Brain microvascular endothelial cell (primary cell): Measurements from ENCODE around the gene UCK2.

Source experiments
- DNase-seq: peaks from one replicate; pipeline ENCODE4 v3.0.0-alpha.2; 2020
- H3K27ac ChIP-seq: fragments of 250-450 bp; sonication (Bioruptor Pico); 2 replicates; pipeline ENCODE4 v1.5.1; 2020; ENCODE audit warnings: mild to moderate bottlenecking, moderate library complexity
- H3K27me3 ChIP-seq: fragments of 250-450 bp; sonication (Bioruptor Pico); replicated peaks from 2 replicates; pipeline ENCODE4 v1.5.1; 2020; ENCODE audit warnings: mild to moderate bottlenecking
- H3K36me3 ChIP-seq: fragments of 250-450 bp; sonication (Bioruptor Pico); replicated peaks from 2 replicates; pipeline ENCODE4 v1.5.1; 2020; ENCODE audit warnings: mild to moderate bottlenecking
- H3K4me3 ChIP-seq: 2 replicates; pipeline ENCODE4 v1.5.1; 2011; ENCODE audit warnings: low read depth, mild to moderate bottlenecking, control low read depth, low read length, moderate library complexity
- in situ Hi-C: cut with HindIII; loops from 2 replicates; pipeline ENCODE4 v1.10.0; 2017; ENCODE audit warnings: low sequenced_read_pairs, low pct_ligation_motif_present
- TF ChIP-seq, protein P1 (sequence below): IDR thresholded peaks from 2 replicates; pipeline ENCODE4 v1.5.1; 2011; ENCODE audit warnings: low read depth, mild to moderate bottlenecking, moderate library complexity, low read length, control low read depth, inconsistent platforms; ENCODE audit errors: missing control alignments

The UCK2 gene

DNA sequence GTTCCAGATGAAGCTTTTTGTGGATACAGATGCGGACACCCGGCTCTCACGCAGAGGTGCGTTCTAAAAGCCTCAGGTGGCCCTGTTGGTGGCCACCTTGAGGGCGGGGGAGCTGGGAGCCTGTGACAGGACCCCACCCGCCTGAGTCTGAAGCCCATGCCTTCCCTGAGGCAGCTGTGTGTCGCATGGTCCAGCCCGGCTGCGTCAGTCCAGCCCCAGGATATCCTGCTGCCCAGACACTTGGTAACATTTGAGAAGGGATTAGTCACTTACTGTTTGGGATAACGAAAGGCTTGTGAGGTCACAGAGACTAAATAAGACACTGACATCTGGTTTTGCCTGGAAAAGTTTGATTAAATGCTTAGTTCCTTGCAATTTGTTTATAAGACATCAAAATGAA is 68.9 kb downstream of the UCK2 start:
- peak; percentile 95 for DNase-seq
- TF ChIP-seq, protein P1, sequence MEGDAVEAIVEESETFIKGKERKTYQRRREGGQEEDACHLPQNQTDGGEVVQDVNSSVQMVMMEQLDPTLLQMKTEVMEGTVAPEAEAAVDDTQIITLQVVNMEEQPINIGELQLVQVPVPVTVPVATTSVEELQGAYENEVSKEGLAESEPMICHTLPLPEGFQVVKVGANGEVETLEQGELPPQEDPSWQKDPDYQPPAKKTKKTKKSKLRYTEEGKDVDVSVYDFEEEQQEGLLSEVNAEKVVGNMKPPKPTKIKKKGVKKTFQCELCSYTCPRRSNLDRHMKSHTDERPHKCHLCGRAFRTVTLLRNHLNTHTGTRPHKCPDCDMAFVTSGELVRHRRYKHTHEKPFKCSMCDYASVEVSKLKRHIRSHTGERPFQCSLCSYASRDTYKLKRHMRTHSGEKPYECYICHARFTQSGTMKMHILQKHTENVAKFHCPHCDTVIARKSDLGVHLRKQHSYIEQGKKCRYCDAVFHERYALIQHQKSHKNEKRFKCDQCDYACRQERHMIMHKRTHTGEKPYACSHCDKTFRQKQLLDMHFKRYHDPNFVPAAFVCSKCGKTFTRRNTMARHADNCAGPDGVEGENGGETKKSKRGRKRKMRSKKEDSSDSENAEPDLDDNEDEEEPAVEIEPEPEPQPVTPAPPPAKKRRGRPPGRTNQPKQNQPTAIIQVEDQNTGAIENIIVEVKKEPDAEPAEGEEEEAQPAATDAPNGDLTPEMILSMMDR: no peak
- peak overlapping the region; percentile 99 for H3K27ac ChIP-seq
- H3K27me3 ChIP-seq: no peaks in the 10 kb centered on the region
- peaks cover 20% of the 10 kb centered on the region for H3K36me3 ChIP-seq
- H3K4me3 ChIP-seq: no peak overlapping the region
- in situ Hi-C loops: no loop called here

DNA sequence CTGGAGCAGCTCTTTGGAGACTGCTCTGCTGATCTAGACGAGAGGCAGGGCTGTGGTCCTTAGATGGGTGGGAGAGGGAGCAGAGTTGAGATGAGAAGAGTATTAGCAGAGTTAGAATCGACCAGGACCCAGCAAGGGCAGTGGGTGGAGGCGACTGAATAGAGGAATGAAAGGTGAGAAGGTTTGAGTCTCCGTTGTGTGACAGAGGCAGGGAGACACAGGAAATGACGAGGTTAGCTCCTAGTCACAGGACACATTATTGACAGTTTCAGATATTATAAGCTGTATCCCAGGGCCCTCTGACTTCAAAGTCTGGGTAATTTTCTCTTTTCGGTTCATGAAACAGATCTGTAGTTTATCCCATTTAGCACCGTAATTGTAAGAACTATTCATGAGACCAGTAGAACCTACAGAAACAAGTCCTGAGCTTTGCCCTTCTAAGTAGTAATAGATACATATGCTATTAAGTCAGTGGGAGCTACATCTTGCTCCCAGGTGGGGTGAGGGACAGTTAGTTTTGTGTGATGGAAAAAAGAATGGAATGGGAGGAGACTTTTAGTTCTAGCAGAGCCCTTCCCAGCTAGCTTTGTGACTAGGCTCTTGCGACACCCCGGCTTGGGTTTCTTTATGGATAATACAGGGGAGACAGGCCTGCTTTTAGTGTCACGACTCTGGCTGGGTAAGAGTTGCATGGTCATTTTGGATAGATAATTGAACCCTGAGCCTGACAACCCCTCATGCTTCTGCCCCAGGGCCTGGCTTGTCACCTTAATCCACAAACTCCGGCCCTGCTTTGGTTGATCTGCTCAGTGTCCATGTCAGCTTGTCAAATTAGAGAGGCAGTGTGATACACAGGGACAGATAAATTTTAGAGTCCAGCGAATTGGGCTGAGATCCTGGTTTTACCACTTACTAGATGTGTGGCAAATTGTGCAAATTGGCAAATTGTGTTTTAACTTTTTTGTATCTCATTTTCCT is 70.2 kb downstream of the UCK2 start:
- TF ChIP-seq, protein P1: no peak
- peak overlapping the region; percentile 99 for H3K27ac ChIP-seq
- in situ Hi-C loops: no loop called here

DNA sequence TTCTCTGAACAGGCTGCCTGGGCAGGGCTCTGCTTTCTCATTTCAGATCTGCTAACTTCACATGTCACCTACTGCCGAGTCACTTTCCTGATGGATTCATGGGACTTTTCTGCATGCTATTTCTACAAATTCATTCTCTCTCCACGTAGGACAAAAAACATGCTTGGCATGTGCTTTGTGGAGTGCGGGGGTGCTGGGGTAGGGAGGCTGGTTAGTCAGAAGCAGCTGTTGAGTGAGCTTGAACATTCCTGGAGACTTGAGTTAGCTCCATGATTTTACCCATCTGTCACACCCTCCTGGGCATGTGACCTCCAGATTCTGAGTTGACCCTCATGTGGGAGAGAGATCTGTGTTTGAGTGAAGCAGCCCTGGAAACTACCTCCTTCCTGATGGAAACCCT is 71.4 kb downstream of the UCK2 start:
- TF ChIP-seq, protein P1: no peak
- H3K27ac ChIP-seq: peak overlapping the region; percentile 99
- DNase-seq: peak; percentile 97
- H3K27me3 ChIP-seq: no peaks in the 10 kb centered on the region
- H3K4me3 ChIP-seq: no peak overlapping the region
- in situ Hi-C loops: no loop called here
- H3K36me3 ChIP-seq: peaks cover 10% of the 10 kb centered on the region

More for the DNA sequence above, 70.2 kb downstream of the UCK2 start:
- DNase-seq: peak; percentile 35
- H3K36me3 ChIP-seq: peaks cover 8% of the 10 kb centered on the region
- H3K27me3 ChIP-seq: no peaks in the 10 kb centered on the region
- no peak overlapping the region for H3K4me3 ChIP-seq

DNA sequence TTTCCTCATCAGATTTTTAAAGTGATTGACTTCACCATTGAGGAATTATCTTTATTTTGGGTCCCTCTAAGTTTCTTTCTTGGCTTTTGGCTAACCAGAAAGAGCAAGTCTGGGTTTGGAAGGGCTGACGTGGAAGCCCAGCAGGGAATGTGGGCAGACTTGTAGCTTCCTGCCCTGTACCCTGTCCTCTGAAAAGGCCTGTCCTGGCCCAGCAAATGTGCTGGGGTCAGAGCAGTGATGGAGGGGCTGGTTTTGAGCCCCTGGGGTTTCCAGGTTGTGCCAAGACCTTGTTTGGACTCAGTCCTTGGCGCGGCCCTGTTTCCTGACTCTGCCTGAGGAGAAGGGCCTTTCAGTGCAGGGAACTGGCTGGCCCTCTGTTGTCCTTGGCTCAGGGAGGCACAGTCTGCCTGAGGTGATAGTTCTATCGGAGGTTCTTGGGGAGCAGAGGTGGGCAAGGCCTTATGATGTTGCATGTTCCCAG is 72.1 kb downstream of the UCK2 start:
- DNase-seq: peak; percentile 18
- H3K4me3 ChIP-seq: no peak overlapping the region
- no peaks in the 10 kb centered on the region for H3K27me3 ChIP-seq
- in situ Hi-C loops: no loop called here
- H3K27ac ChIP-seq: peak overlapping the region; percentile 99
- H3K36me3 ChIP-seq: peaks cover 10% of the 10 kb centered on the region
- TF ChIP-seq, protein P1: no peak

DNA sequence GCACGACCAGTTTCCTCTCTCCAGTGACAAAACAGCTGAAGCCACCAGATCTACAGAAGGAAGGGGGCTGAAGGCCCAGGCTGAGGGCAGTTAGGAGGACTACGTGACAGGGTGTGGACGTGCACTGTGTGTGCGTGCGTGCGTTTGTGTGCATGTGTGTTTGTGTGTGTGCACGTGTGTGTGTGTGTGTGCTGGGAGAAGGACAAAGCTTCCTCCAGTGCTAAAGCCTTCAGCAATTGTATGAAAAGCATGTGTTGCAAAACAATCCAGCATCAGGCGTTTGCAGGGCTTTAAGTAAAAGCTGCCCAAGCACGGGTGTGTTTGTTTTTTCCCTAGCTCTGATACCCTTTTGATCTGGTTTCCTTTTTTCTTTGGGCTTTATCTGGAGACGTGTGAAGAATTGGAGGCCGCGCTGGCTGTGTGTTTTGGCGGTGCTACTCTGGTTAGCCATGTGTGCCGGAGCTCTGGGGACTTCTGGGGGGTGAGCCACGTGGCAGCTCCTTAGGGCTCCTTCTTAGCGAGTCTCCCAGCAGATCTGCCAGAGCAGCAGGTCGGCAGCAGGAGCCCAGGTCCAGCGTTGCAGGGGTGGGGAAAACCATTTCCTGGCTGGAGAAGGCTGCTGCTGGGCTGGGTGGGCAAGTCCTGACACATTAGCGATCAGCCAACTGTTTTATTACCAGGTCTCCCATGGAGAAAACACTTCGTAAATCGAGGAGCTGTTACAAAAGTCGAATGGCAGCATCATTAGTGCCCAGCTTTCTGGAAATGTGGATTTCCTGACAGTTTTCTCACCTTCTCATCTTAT is 73.4 kb downstream of the UCK2 start:
- no peak overlapping the region for H3K4me3 ChIP-seq
- H3K27me3 ChIP-seq: no peaks in the 10 kb centered on the region
- peaks cover 14% of the 10 kb centered on the region for H3K36me3 ChIP-seq
- TF ChIP-seq, protein P1: no peak
- H3K27ac ChIP-seq: peak overlapping the region; percentile 14
- in situ Hi-C loops: loop anchor here (25.0 kb wide), 1 partner anchor 188 kb away; no protein-coding TSS in a partner anchor
- peak; percentile 14 for DNase-seq
